Loucy (cell line): ENCODE results near the gene PALLD.

ENCODE experiments used
- H2AFZ ChIP-seq: fragments of 200-600 bp; sonication (generic); 2 replicates; pipeline ENCODE4 v1.6.0; 2016; ENCODE audit warnings: antibody characterized with exemption, mild to moderate bottlenecking, low read length, moderate library complexity
- H3F3A ChIP-seq: fragments of 200-600 bp; 2 replicates; pipeline ENCODE4 v1.6.0; 2016; ENCODE audit warnings: antibody characterized with exemption, low read depth, mild to moderate bottlenecking
- H3K27me3 ChIP-seq: fragments of 200-600 bp; sonication (generic); 2 replicates; pipeline ENCODE4 v1.6.1; 2014; ENCODE audit warnings: low read length, mild to moderate bottlenecking; ENCODE audit not compliant: insufficient read depth, poor library complexity, severe bottlenecking
- H3K36me3 ChIP-seq: fragments of 200-600 bp; sonication (generic); 2 replicates; pipeline ENCODE4 v1.6.1; 2016; ENCODE audit warnings: low read length; ENCODE audit not compliant: insufficient read depth
- H3K4me1 ChIP-seq: fragments of 200-600 bp; sonication (generic); 2 replicates; pipeline ENCODE4 v1.5.1; 2014; ENCODE audit warnings: low read length, mild to moderate bottlenecking; ENCODE audit not compliant: insufficient read depth, poor library complexity, severe bottlenecking
- H3K4me2 ChIP-seq: fragments of 200-600 bp; sonication (generic); 2 replicates; pipeline ENCODE4 v1.6.0; 2014; ENCODE audit warnings: antibody characterized with exemption, low read length, low read depth, mild to moderate bottlenecking; ENCODE audit not compliant: poor library complexity, severe bottlenecking
- H3K4me3 ChIP-seq: fragments of 200-600 bp; sonication (generic); 2 replicates; pipeline ENCODE4 v1.5.1; 2014; ENCODE audit warnings: low read length, mild to moderate bottlenecking, mixed read lengths; ENCODE audit not compliant: poor library complexity, severe bottlenecking
- H3K79me2 ChIP-seq: fragments of 200-600 bp; sonication (generic); 2 replicates; pipeline ENCODE4 v1.6.1; 2014; ENCODE audit warnings: low read length; ENCODE audit not compliant: insufficient read depth
- H3K9ac ChIP-seq: fragments of 200-600 bp; sonication (generic); 2 replicates; pipeline ENCODE4 v1.6.0; 2014; ENCODE audit warnings: mild to moderate bottlenecking, low read depth, low read length, moderate library complexity; ENCODE audit not compliant: poor library complexity, severe bottlenecking
- H3K9me2 ChIP-seq: fragments of 200-600 bp; sonication (generic); replicated peaks from 2 replicates; pipeline ENCODE4 v1.6.1; 2016; ENCODE audit warnings: low read depth, low read length, mixed read lengths
- H3K9me3 ChIP-seq: fragments of 200-600 bp; sonication (generic); 2 replicates; pipeline ENCODE4 v1.6.1; 2014; ENCODE audit warnings: mild to moderate bottlenecking, antibody characterized with exemption, low read length, low read depth; ENCODE audit not compliant: insufficient read depth
- H4K20me1 ChIP-seq: fragments of 200-600 bp; sonication (generic); 2 replicates; pipeline ENCODE4 v1.6.0; 2014; ENCODE audit warnings: antibody characterized with exemption, low read length, mild to moderate bottlenecking; ENCODE audit not compliant: insufficient read depth, poor library complexity, severe bottlenecking
- CTCF ChIP-seq: fragments of 200-600 bp; sonication (generic); conservative IDR thresholded peaks from 2 replicates; pipeline ENCODE4 v1.5.1; 2014; ENCODE audit warnings: mild to moderate bottlenecking, antibody characterized with exemption, low read length
- EZH2phosphoT487 ChIP-seq: fragments of 200-600 bp; IDR thresholded peaks from 2 replicates; pipeline ENCODE4 v1.6.1; 2018; ENCODE audit warnings: antibody characterized with exemption, mild to moderate bottlenecking, moderate library complexity, borderline replicate concordance

PALLD gene

GRCh38 chr4:168737806-168738172 is 240.9 kb downstream of the PALLD start:
- TF ChIP-seq CTCF (no peak), EZH2phosphoT487 (no peak)
- Histone ChIP-seq H3K79me2 (no peaks in the 10 kb centered on the region), H3K9ac (no peak overlapping the region), H3K4me2 (no peak overlapping the region), H3K9me3 (no peaks in the 10 kb centered on the region), H3F3A (no peaks in the 10 kb centered on the region), H3K36me3 (no peaks in the 10 kb centered on the region), H3K4me3 (no peak overlapping the region), H3K4me1 (no peaks in the 10 kb centered on the region), H3K9me2 (no peaks in the 10 kb centered on the region), H4K20me1 (no peaks in the 10 kb centered on the region), H3K27me3 (no peaks in the 10 kb centered on the region), H2AFZ (no peak overlapping the region)

GRCh38 chr4:168739886-168740285 is 243.0 kb downstream of the PALLD start:
- H3K9me2 ChIP-seq: no peaks in the 10 kb centered on the region
- H3K4me3 ChIP-seq: no peak overlapping the region
- H3K9ac ChIP-seq: no peak overlapping the region
- H3K9me3 ChIP-seq: no peaks in the 10 kb centered on the region
- no peaks in the 10 kb centered on the region for H3K79me2 ChIP-seq
- H3K36me3 ChIP-seq: no peaks in the 10 kb centered on the region
- no peak for TF ChIP-seq EZH2phosphoT487
- no peak for TF ChIP-seq CTCF
- no peaks in the 10 kb centered on the region for H3K27me3 ChIP-seq
- no peak overlapping the region for H3K4me2 ChIP-seq
- H2AFZ ChIP-seq: no peak overlapping the region
- H3K4me1 ChIP-seq: no peaks in the 10 kb centered on the region
- H3F3A ChIP-seq: no peaks in the 10 kb centered on the region
- no peaks in the 10 kb centered on the region for H4K20me1 ChIP-seq

GRCh38 chr4:168740691-168741090 is 243.8 kb downstream of the PALLD start:
- H3K9me3 ChIP-seq: no peaks in the 10 kb centered on the region
- H3K9ac ChIP-seq: no peak overlapping the region
- H3K27me3 ChIP-seq: no peaks in the 10 kb centered on the region
- no peaks in the 10 kb centered on the region for H4K20me1 ChIP-seq
- TF ChIP-seq EZH2phosphoT487 (no peak), CTCF (no peak)
- H3K4me2 ChIP-seq: no peak overlapping the region
- H3K4me1 ChIP-seq: no peaks in the 10 kb centered on the region
- no peaks in the 10 kb centered on the region for H3K36me3 ChIP-seq
- H3K4me3 ChIP-seq: no peak overlapping the region
- no peaks in the 10 kb centered on the region for H3K79me2 ChIP-seq
- no peaks in the 10 kb centered on the region for H3F3A ChIP-seq
- H2AFZ ChIP-seq: no peak overlapping the region
- H3K9me2 ChIP-seq: no peaks in the 10 kb centered on the region
